GM19397 (cell line): ENCODE measurements around the gene PPFIA3.
"Not testable (repeated sequence)": the region's sequence is repeated elsewhere in the genome, so short reads cannot be mapped to it uniquely, and the experiment has no call there.

Source experiments
- ATAC-seq: cut with Tn5 transposase; IDR thresholded peaks from one replicate; pipeline ENCODE4 v1.9.1; 2021; ENCODE audit warnings: mild to moderate bottlenecking, moderate library complexity; ENCODE audit not compliant: unreplicated experiment

PPFIA3 gene

GRCh38 chr19:49123285-49123684 is 3.9 kb downstream of the PPFIA3 start:
- not testable (repeated sequence) for ATAC-seq

DNA sequence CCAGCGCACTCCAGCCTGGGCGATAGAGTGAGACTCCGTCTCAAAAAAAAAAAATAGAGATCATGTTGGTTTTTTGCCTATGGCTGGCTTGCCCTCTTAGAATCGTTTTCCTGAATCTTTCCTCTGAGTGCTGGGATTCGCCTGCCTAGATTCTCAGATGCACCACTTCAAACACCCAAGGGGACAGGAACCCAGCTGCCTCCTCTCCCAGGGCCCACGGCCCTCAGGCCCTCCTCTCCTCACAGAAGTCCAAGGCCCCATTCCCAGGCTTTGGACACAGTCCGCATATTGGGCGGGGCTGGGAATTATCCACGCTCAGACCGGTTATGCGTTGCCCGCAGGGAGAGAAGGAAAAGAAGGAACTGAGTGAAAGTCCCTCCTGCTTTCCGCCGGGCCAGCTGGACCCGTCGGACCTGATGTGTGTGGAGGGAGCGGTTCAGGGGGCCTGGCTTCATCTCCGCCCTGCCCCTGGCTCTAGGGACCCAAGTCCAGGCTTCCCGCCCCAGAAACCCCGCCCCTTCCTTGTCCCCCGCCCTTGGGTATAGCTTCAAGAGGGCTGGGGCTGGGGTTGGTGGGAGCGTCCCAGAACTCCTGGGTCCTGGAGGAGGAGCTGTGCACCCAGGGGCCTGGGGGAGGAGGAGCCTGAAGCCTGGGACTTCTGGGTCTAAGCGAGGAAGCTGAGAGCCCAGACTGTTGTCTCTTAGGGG is 5.8 kb downstream of the PPFIA3 start:
- no peak for ATAC-seq

DNA sequence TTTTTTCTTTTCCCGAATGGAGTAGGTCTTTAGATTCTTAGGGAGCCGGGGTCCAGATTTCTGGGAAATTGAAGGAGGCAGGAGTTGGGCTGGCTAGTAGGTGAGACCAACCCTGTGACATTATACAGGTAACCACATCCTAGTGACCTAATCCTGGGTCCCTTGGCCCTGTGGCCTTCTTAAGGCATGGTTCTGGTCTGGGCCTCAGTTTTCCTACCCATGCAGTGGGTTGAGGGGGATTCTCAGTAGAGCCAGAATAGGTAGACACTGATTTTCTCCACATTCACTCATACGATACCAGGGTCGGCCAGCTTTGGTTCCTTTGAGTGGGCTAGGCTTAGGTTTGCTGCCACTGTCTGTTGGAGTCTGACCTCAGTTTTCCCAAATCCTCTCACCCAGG is 7.2 kb downstream of the PPFIA3 start:
- no peak for ATAC-seq

GRCh38 chr19:49127225-49127624 is 7.9 kb downstream of the PPFIA3 start:
- not testable (repeated sequence) for ATAC-seq

GRCh38 chr19:49127674-49128544 is 8.6 kb downstream of the PPFIA3 start:
- peak; percentile 89 for ATAC-seq

- ATAC-seq = no peak
Measured at GRCh38 chr19:49128545-49129237, 9.3 kb downstream of the PPFIA3 start.

DNA sequence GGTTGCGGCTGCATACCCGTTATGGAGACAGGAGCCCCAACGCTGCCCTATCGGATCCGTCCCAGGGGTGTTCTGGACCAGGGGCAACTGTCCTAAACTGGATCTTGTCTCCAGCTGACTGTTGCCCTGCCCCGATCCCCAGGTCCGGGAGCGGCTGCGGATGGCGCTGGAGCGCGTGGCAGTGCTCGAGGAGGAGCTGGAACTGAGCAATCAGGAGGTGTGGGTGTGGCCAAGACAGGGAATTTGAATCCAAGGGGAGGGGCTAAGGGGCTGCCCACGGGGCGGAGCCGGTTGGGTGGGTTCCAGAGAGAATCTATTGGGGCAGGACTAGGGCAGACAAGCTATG is 9.9 kb downstream of the PPFIA3 start:
- no peak for ATAC-seq

DNA sequence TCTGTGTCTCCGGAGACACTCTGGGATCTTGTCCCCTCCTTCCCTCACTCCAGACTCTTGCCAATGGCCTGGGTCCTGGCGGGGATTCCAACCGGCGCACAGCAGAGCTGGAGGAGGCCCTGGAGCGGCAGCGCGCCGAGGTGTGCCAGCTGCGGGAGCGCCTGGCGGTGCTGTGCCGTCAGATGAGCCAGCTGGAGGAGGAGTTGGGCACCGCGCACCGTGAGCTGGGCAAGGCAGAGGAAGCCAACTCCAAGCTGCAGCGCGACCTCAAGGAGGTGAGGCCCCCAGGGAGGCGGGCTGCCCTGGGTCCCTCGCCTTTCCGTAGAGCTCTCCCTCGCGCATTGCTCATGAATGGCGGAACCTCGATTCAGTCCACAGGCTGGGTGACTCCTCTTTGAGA is 11.0 kb downstream of the PPFIA3 start:
- no peak for ATAC-seq

GRCh38 chr19:49132974-49133609 is 13.7 kb downstream of the PPFIA3 start:
- no peak for ATAC-seq

- ATAC-seq = no peak
Measured at GRCh38 chr19:49133621-49134454, 14.5 kb downstream of the PPFIA3 start.

GRCh38 chr19:49135686-49136085 is 16.3 kb downstream of the PPFIA3 start:
- ATAC-seq = no peak

- ATAC-seq = no peak
Measured at GRCh38 chr19:49136771-49137171, 17.4 kb downstream of the PPFIA3 start.

DNA sequence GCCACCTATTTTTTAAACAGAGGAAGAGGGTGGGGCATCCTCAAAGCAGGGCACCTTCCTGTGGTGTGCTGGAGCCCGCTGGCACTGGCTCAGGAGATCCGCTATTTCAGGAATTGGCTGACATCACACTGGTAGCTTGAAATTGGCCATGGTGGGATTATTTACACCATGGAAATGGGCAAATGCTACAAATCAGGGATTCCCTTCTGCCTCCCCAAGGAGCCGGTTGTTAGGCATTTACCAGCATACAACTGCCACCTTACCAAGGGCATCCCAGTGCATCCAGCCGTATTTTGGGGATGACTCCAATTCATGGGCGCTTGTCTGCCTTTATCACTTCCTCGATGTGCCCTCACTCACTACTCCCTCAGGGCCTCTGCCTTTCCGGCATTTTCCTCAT is 21.6 kb downstream of the PPFIA3 start:
- no peak for ATAC-seq

DNA sequence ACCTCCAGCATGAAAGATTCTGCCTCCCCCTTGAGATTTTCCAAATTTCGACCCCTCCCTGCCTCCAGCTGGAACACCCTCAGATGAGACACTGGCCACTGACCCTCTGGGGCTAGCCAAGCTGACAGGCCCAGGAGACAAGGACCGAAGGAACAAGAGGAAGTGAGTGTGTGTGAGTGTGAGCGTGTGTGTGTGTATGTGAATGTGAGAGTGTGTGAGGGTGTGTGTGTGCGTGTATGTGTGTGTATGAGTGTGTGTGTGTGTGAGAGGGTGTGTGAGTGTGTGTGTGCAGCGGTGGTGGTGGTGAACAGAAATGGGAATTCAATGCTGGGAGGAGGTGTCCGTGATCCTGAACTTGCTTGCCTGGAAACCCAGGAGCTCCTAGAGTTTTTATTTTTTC is 22.0 kb downstream of the PPFIA3 start:
- ATAC-seq = no peak

- ATAC-seq = peak; percentile 74
Measured at GRCh38 chr19:49142866-49143335, 23.6 kb downstream of the PPFIA3 start.

GRCh38 chr19:49145573-49146407 is 26.4 kb downstream of the PPFIA3 start:
- ATAC-seq = no peak

GRCh38 chr19:49146408-49146770 is 27.0 kb downstream of the PPFIA3 start:
- ATAC-seq = not testable (repeated sequence)

DNA sequence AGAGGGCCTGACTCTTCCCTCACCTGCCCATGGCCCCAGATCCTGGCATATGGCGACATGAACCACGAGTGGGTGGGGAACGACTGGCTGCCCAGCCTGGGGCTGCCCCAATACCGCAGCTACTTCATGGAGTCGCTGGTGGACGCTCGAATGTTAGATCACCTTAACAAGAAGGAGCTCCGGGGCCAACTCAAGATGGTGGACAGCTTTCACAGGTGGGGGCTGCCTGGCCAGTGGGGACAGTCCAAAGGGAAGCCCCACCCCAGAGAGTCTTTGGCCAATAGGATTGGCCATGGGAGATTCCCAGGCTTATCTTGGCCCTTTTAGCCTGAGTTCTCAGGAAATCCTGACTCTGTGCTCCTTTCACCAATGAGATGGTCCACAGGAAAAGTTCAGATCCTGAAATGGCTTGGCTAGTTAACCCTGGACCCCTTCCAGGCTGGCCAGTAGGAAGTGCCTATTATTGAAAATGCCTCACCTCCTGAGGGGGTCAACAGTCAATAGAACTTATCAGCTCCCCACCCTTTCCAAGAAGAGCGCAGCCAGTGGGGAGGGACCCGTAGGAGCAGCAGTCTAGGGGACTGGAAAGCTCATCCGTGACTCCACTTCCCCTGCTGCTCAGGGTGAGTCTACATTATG is 28.8 kb downstream of the PPFIA3 start:
- ATAC-seq = no peak
